ENCODE results near the gene CPLANE2.

- TF ChIP-seq, protein P1, sequence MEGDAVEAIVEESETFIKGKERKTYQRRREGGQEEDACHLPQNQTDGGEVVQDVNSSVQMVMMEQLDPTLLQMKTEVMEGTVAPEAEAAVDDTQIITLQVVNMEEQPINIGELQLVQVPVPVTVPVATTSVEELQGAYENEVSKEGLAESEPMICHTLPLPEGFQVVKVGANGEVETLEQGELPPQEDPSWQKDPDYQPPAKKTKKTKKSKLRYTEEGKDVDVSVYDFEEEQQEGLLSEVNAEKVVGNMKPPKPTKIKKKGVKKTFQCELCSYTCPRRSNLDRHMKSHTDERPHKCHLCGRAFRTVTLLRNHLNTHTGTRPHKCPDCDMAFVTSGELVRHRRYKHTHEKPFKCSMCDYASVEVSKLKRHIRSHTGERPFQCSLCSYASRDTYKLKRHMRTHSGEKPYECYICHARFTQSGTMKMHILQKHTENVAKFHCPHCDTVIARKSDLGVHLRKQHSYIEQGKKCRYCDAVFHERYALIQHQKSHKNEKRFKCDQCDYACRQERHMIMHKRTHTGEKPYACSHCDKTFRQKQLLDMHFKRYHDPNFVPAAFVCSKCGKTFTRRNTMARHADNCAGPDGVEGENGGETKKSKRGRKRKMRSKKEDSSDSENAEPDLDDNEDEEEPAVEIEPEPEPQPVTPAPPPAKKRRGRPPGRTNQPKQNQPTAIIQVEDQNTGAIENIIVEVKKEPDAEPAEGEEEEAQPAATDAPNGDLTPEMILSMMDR (conservative IDR thresholded peaks at IDR 0.05; ENCODE audit: low read length): no peak
- no peak for TF ChIP-seq EZH2phosphoT487 (IDR thresholded peaks at IDR 0.05; ENCODE audit: borderline replicate concordance, low read depth, low read length)
Measured at GRCh38 chr1:16183179-16183578, 53.8 kb downstream of the CPLANE2 start.

Measured in OCI-LY7 (cell line).